HepG2 (cell line): ENCODE results near the gene ATOSB. TPM values are rescaled to one million over a fixed set of nuclear protein-coding genes. Genes with fewer than 3 reads are reported as not detected.

ENCODE experiments used
- ARID2 ChIP-seq: sonication (generic); formaldehyde crosslinking; IDR thresholded peaks from 2 replicates; pipeline ENCODE4 v1.8.1; 2022; ENCODE audit warnings: mild to moderate bottlenecking, missing genetic modification reagents, borderline replicate concordance
- ATF2 ChIP-seq: sonication (generic); formaldehyde crosslinking; IDR thresholded peaks from 2 replicates; pipeline ENCODE4 v1.4.0; 2020; ENCODE audit warnings: missing genetic modification reagents
- CREB1 ChIP-seq, 2 experiments: fragments of 450-650 bp in 1 of 2; IDR thresholded peaks; 2 replicates each; pipeline ENCODE4 v1.6.1; 2016 to 2017; ENCODE audit warnings: control low read depth in 1 of 2, mild to moderate bottlenecking in 1 of 2, missing compliant biosample characterization in 1 of 2, missing genetic modification characterization in 1 of 2
- EP300 ChIP-seq, 3 experiments: sonication (generic) in 1 of 3; formaldehyde crosslinking in 1 of 3; IDR thresholded peaks; 2 replicates each; pipeline versions ENCODE4 v1.5.1 to v1.6.1; 2011 to 2020; ENCODE audit warnings: low read depth in 2 of 3, low read length in 2 of 3, borderline replicate concordance in 1 of 3, improper control_type of control experiment in 1 of 3, mild to moderate bottlenecking in 1 of 3, missing genetic modification reagents in 1 of 3, moderate library complexity in 1 of 3
- ETV5 ChIP-seq: IDR thresholded peaks from 2 replicates; pipeline ENCODE4 v1.6.1; 2018; ENCODE audit warnings: missing biosample characterization, missing genetic modification reagents, inconsistent platforms, borderline replicate concordance
- HOXA7 ChIP-seq: sonication (generic); formaldehyde crosslinking; IDR thresholded peaks from 2 replicates; pipeline ENCODE4 v1.8.1; 2022; ENCODE audit warnings: mild to moderate bottlenecking, missing genetic modification reagents, moderate library complexity
- IRF9 ChIP-seq: sonication (generic); formaldehyde crosslinking; IDR thresholded peaks from 2 replicates; pipeline ENCODE4 v1.8.0; 2022; ENCODE audit warnings: missing genetic modification reagents, mild to moderate bottlenecking, borderline replicate concordance
- KMT2A ChIP-seq: sonication (generic); formaldehyde crosslinking; IDR thresholded peaks from 2 replicates; pipeline ENCODE4 v1.4.0; 2020; ENCODE audit warnings: missing genetic modification reagents
- LCORL ChIP-seq, 2 experiments: fragments of 450-650 bp in 1 of 2; sonication (generic) in 1 of 2; formaldehyde crosslinking in 1 of 2; IDR thresholded peaks; 2 replicates each; pipeline versions ENCODE4 v1.5.0 to v1.6.1; 2017 to 2020; ENCODE audit warnings: antibody characterized with exemption in 1 of 2, missing genetic modification reagents in 1 of 2
- MAZ ChIP-seq, 2 experiments: sonication (generic) in 1 of 2; formaldehyde crosslinking in 1 of 2; IDR thresholded peaks; 2 replicates each; pipeline versions ENCODE4 v1.5.0 to v1.6.1; 2012 to 2020; ENCODE audit warnings: low read depth in 2 of 2, mild to moderate bottlenecking in 2 of 2, borderline replicate concordance in 1 of 2, improper control_type of control experiment in 1 of 2, low read length in 1 of 2, missing genetic modification reagents in 1 of 2, moderate library complexity in 1 of 2
- RNF2 ChIP-seq: fragments of 450-650 bp; conservative IDR thresholded peaks from 2 replicates; pipeline ENCODE4 v1.6.1; 2016; ENCODE audit warnings: low read depth
- RNF219 ChIP-seq: sonication (generic); formaldehyde crosslinking; IDR thresholded peaks from 2 replicates; pipeline ENCODE4 v1.5.0; 2020; ENCODE audit warnings: mild to moderate bottlenecking, missing genetic modification reagents
- ZBTB25 ChIP-seq: IDR thresholded peaks from 2 replicates; pipeline ENCODE4 v1.6.1; 2018; ENCODE audit warnings: missing genetic modification reagents
- ZKSCAN8 ChIP-seq: IDR thresholded peaks from 2 replicates; pipeline ENCODE4 v1.6.1; 2016; ENCODE audit warnings: borderline replicate concordance, missing genetic modification reagents, missing compliant biosample characterization
- ZNF101 ChIP-seq: sonication (generic); formaldehyde crosslinking; IDR thresholded peaks from 2 replicates; pipeline ENCODE4 v1.4.0; 2020; ENCODE audit warnings: mild to moderate bottlenecking, low read depth, missing genetic modification reagents, borderline replicate concordance
- ZNF225 ChIP-seq: sonication (generic); formaldehyde crosslinking; IDR thresholded peaks from 2 replicates; pipeline ENCODE4 v1.4.0; 2020; ENCODE audit warnings: mild to moderate bottlenecking, missing genetic modification reagents
- ZNF574 ChIP-seq: sonication (generic); formaldehyde crosslinking; IDR thresholded peaks from 2 replicates; pipeline ENCODE4 v1.4.0; 2020; ENCODE audit warnings: missing genetic modification reagents
- polyA plus RNA-seq, 8 experiments: library from polyadenylated mRNA; depleted of rRNA in 3 of 8; stranded (reverse) in 7 of 8; unstranded in 1 of 8; fragments of >200 nt; fragmentation: Illumina TruSeq in 4 of 8; extraction: Trizol in 4 of 8; gene quantifications; 2 replicates each; pipeline versions ENCODE4 v1.2.1 to v1.2.3, GENCODE V29; 2011 to 2016; ENCODE audit warnings: low read depth in 4 of 8, missing spikeins in 1 of 8, mixed read lengths in 1 of 8; ENCODE audit not compliant: insufficient read depth in 1 of 8
- total RNA-seq, 5 experiments: library from RNA; depleted of rRNA; stranded (reverse); fragments of >200 nt; fragmentation: Illumina TruSeq; extraction: Trizol; gene quantifications; 2 replicates each; pipeline ENCODE4 v1.2.3, GENCODE V29; 2016; ENCODE audit warnings: low read depth in 1 of 5

Gene ATOSB
- total and polyA plus RNA-seq, 2 of the 13 experiments (the other 11 are each of a cell fraction or from before 2014, with no cell fraction given), result 1.9 to 6.4 TPM

GRCh38 chr9:35071814-35072460, 43.7 kb downstream of the ATOSB start (continued):
- peak; percentile 59; the same call in 1 of the 2 replicates for TF ChIP-seq MAZ (IDR thresholded peaks at IDR 0.05; ENCODE audit: borderline replicate concordance, low read depth, low read length)
- TF ChIP-seq MAZ (CRISPR knock-in tag; IDR thresholded peaks at IDR 0.05; ENCODE audit: low read depth), result peak; percentile 84
- TF ChIP-seq ZKSCAN8 (CRISPR knock-in tag), result 0 out of 2 replicates have a peak, but pooled peaks have one; percentile 29
- peak in 1 of 2 experiments; percentile 46; a peak in 1 of 4 replicates for TF ChIP-seq EP300 (IDR thresholded peaks at IDR 0.05; ENCODE audit: low read depth in 2 of 2, low read length in 2 of 2)
- TF ChIP-seq EP300 (CRISPR knock-in tag; IDR thresholded peaks at IDR 0.05; ENCODE audit: borderline replicate concordance), result no peak
- peak; percentile 24; the same call in 1 of the 2 replicates for TF ChIP-seq CREB1 (IDR thresholded peaks at IDR 0.05)
- no peak for TF ChIP-seq CREB1 (CRISPR knock-in tag; IDR thresholded peaks at IDR 0.05)
- TF ChIP-seq RNF219 (CRISPR knock-in tag), result no peak
- peak; percentile 65 for TF ChIP-seq ZNF225 (CRISPR knock-in tag)
- TF ChIP-seq ETV5 (CRISPR knock-in tag), result peak; percentile 54; the same call in 1 of the 2 replicates
- no peak; the same call in 1 of the 2 replicates for TF ChIP-seq RNF2
- 0 out of 2 replicates have a peak, but pooled peaks have one; percentile 73 for TF ChIP-seq ZNF101 (CRISPR knock-in tag)
- TF ChIP-seq ARID2 (CRISPR knock-in tag), result peak; percentile 57; the same call in 1 of the 2 replicates
- peak; percentile 88 for TF ChIP-seq ZNF574
- TF ChIP-seq LCORL (IDR thresholded peaks at IDR 0.05), result 0 out of 2 replicates have a peak, but pooled peaks have one; percentile 52
- TF ChIP-seq LCORL (CRISPR knock-in tag; IDR thresholded peaks at IDR 0.05), result peak; percentile 80
- TF ChIP-seq KMT2A (CRISPR knock-in tag), result peak; percentile 52; the same call in 1 of the 2 replicates
- TF ChIP-seq HOXA7, result no peak
- TF ChIP-seq ATF2 (CRISPR knock-in tag), result peak; percentile 26; the same call in 1 of the 2 replicates
- TF ChIP-seq IRF9 (CRISPR knock-in tag), result peak; percentile 60; the same call in 1 of the 2 replicates
- TF ChIP-seq ZBTB25, result peak; percentile 82; the same call in 1 of the 2 replicates
